ENCODE data around the gene EEF1G.

Gene EEF1G

GRCh38 chr11:62538470-62539237 lies 35.0 kb downstream of the EEF1G start:
- DNase-seq = no peak

GRCh38 chr11:62536301-62536957 lies 37.3 kb downstream of the EEF1G start:
- DNase-seq = no peak

- no peak for DNase-seq
These were observed 37.9 kb downstream of the EEF1G start for GRCh38 chr11:62535802-62536201.

GRCh38 chr11:62534779-62535545 lies 38.7 kb downstream of the EEF1G start:
- DNase-seq = no peak

GRCh38 chr11:62532096-62532495 lies 41.6 kb downstream of the EEF1G start:
- DNase-seq = no peak

GRCh38 chr11:62516736-62517371 lies 56.8 kb downstream of the EEF1G start:
- no peak for DNase-seq

- DNase-seq = no peak
These were observed 59.5 kb downstream of the EEF1G start for GRCh38 chr11:62514151-62514550.

GRCh38 chr11:62513626-62514025 lies 60.1 kb downstream of the EEF1G start:
- DNase-seq = no peak

GRCh38 chr11:62512961-62513360 lies 60.7 kb downstream of the EEF1G start:
- no peak for DNase-seq

Data from stimulated activated CD4-positive, alpha-beta T cell treated with anti-CD3 and anti-CD28 coated beads, Interleukin-4, amount 100 ng/mL, for 4 hours (primary cell).